Hippocampal formation (tissue), 2 donors: ENCODE data around the gene LIMCH1.
"Not testable (repeated sequence)": the region's sequence is repeated elsewhere in the genome, so short reads cannot be mapped to it uniquely, and the experiment has no call there.

ENCODE experiments used
- DNase-seq, 2 donors: peaks; one replicate each; lab custom pipeline; 2025; lab: John Stamatoyannopoulos, UW

The LIMCH1 gene, protein sequence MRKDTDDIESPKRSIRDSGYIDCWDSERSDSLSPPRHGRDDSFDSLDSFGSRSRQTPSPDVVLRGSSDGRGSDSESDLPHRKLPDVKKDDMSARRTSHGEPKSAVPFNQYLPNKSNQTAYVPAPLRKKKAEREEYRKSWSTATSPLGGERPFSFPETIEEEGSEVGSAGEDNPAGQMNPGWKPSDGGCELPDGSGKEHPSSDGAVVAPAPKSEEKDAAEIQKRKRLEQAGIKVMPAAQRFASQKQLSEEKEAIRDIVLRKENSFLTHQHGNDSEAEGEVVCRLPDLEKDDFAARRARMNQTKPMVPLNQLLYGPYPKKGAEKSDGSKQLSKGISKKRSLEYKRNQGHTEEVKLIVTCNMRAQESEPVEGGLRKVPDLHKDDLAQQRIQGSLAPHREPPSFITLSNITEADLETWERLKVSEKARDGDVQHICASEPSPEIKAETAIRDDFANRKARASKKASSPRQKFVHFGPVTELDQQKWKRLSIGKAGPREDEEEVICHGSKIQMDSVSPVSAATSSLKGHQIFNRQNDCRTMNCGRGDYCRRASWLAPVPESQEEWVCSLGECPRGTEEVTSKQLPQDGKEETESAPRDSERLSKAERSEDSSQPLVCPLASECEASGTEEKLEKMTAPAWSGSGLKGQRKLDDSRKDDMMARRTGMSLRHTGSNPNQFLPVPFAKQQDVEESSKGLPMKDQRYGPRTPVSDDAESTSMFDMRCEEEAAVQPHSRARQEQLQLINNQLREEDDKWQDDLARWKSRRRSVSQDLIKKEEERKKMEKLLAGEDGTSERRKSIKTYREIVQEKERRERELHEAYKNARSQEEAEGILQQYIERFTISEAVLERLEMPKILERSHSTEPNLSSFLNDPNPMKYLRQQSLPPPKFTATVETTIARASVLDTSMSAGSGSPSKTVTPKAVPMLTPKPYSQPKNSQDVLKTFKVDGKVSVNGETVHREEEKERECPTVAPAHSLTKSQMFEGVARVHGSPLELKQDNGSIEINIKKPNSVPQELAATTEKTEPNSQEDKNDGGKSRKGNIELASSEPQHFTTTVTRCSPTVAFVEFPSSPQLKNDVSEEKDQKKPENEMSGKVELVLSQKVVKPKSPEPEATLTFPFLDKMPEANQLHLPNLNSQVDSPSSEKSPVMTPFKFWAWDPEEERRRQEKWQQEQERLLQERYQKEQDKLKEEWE (N-terminal part only)

DNA sequence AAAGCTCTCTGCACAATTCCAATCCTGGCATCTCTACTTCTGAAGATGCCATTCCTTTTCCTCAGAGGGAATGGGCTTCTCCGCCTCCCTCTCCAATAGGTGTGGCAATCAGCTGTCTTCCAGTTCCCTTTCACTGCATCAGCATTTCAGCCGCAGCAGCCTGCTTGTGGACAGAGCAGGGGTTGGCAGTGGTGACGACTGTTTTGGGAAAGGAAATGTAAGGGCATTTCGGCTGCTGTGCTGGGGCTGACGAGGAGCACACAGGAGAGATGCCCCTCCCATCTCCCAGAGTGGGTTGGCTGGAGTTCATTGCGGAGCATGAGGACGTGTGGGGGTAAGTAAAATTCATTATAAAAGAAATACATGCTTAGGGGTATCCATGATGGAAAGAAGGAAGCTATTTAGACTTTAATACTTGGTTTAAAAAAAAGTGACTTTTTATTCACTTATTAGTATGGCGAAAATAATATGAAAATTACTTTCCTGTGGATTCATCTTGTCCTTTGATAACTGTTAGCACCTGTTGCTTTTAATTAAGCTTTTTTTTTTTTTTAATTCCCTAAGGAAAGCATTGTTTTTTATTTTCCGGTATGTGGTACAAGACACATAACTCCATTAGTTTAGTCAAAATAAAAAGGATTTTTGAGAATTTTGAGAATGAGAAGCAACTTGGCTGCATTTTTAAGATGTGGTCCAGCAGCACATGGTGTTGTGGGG lies at the start of gene LIMCH1:
Gene LIMCH1, plus strand, starts transcription at position 141 of the 717 bp plus-strand sequence. CDS start 67,839 bp downstream, outside the sequence.
- DNase-seq = no peak

DNA sequence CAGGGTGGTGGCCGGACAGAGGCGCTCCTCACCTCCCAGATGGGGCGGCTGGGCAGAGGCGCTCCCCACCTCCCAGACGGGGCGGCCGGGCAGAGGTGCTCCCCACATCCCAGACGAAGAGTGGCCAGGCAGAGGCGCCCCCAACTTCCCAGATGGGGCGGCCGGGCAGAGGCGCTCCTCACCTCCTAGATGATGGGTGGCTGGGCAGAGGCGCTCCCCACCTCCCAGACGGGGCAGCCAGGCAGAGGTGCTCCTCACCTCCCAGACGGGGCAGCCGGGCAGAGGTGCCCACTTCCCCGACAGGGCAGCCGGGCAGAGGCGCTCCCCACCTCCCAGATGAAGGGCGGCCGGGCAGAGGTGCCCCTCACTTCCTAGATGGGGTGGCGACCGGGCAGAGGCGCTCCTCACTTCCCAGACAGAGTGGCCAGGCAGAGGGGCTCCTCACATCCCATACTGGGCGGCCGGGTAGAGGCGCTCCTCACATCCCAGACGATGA lies 46.8 kb upstream of the LIMCH1 start:
- DNase-seq = not testable (repeated sequence)

DNA sequence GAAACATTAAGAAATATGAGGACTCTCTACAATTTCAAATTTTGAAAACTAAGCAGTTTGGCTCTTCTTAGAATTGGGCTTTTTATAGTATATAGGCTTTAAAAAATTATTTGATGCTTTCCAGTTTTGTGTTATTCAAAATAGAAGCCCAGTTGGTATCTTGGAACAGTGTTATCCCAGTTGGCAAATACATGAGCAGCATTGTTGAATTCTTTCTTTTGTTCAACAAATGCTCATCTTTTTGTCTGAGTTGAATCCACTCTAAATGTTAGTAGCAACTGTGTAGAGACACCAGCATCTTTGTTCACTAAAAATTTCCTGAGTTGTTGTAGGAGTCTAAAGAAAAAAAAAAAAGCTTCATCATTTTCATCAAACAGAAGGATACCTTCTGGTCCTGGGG lies 41.0 kb upstream of the LIMCH1 start:
- DNase-seq = no peak

DNA sequence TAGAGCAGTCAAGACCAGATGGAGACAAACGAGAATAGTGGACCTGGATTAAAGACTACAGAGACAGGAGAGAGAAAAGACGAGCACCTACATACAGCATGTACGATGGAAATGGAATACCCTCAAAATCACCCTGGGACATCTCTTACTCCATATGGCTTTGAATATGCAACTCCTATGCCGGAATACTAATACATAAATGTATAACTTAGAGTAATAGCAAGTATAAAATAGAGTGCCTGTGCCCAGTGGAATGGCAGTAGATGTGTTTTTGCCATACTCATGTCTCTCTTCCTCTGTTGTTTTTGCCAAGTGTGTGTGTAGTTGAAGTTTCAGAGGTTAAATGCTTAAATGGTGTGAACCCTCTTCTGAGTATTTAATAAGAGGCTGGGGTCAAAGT lies 39.8 kb upstream of the LIMCH1 start:
- no peak for DNase-seq

DNA sequence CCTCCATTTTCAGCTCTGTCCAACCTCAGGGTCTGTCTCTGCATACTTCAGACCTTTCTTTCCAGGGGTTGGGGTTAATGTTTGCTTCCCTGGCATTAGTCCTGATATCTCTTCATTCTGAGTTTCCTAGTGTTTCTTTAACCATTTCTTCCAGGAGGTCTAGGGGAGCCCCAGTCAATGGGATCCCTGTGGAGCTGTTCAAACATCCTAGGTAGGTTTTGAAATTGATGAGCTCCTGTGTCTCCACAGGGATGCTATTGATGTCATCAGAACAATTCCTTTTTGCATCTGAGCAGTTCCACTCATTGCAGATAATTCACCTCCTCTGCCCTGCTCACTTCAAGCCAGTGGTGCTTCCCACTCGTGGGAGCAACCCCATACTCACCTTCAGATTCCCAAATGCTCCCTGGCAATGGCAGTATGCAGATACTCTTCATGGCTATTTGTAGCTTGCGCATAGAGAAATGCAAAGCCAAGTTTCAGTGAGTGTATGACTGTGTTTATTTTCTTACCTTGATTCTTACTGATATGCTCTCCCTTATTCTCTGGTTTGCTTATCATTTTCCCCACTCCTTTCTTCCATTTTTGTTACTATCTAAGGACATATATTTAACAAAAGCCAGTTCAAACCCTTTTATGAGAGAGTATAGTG lies 33.7 kb upstream of the LIMCH1 start:
- no peak for DNase-seq

DNA sequence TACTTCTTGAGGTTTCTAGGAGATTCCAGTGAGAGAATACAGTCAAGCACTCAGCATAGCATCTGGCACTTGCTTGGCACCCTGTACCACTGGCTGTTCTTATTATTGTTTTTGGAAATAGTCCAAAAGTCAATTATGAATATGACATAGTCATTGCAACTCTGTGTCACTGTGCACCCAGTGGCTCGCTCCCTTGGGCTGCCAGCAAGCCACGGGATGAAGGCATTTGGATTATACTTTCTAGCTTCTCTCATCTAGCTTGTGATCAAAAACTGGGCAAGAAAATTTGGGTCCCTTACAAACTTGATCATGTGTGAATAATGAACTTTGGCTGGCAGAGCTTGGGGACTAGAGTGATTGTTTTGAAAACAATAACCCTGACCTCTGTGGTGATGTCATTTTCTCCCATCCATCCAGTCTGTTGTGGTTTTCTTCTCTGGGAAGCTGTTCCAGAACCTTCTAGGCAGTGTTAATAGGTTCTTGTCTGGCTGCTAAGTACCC lies 32.7 kb upstream of the LIMCH1 start:
- peak; percentile 11 to 63 for DNase-seq

DNA sequence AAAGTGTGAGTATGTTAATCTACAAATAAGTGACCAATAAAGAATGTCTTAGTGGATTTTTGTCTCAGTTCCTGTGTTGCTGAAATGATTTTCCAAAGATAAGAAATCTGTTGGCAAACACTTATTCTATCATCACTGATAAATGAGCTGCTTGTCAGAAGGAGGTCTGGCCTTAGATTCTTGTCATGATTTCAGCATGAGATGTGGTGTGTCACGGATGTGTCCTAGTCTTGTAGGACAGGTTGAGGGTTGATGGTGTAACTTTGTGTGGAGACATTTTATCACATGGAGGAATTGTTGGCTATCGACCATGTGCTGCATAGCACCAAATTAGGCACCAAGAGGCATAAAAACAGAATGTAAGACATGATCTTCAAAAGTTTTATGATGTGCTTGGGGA lies 31.8 kb upstream of the LIMCH1 start:
- DNase-seq = no peak

DNA sequence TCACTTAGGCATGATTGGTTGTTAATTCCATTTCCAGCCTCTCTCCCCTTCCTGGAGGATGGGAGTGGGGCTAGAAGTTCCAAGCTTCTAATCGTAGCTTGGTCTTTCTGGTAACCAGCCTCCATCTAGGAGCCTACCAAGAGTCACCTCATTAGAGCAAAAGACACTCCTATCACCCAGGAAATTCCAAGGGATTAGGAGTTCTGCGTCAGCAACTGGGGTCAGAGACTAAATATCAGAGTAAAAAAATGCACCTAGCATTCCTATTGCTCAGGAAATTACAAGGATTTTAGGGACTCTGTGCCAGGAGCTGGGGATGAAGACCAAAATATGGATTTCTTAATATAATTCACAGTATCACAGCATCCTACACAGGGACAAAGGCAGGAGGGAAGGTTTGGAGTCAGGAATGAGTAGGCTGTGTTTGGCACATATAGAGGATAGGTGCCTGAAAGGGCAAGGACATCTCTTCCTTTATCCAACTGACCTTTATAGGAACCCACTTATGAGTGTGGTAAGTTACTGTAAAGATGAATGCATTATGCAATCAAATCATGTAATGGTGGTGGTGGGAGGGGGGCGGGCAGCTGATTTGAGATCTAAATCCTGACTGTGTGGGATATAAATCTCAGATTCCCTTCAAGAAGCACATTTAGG lies 30.5 kb upstream of the LIMCH1 start:
- no peak for DNase-seq

DNA sequence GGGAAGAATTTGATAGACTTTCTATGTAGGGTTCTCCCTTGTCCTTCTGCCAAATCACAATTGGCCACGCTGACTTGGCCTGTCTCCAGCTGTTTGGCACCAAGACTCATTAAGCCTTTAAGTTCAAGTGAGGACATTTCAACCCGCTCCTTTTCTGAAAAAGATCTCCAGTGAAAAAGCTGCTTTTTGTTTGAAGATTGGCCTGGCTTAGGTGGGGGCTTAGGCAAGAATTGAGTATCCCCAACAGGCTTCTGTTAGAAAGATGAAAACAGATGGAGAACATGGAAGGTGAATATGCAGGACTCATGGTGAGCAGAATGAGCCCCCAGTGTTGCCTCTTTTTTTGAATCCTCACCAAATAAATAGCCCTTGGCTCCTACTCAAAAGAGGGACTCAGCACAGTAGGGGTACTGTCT lies 28.5 kb upstream of the LIMCH1 start:
- DNase-seq = peak; percentile 35 to 44

DNA sequence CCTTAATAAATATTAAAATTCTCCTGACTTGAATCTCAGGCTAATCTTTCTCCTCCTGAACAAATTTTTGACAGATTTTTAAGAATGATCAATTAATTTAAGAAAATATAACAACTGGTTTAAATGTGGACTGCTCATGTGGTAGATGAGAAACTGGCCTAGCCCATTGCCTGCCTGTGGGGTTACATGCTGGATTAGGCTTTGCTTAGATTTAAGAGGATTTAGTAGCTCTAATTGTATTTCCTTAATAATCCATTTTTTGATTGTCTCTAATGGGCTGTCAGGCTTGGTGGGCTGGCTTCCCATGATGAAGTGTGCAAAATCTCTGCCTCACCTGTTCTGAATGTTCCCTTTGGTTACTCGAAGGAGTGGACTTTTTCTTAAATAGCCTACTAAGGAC lies 27.8 kb upstream of the LIMCH1 start:
- DNase-seq = no peak

DNA sequence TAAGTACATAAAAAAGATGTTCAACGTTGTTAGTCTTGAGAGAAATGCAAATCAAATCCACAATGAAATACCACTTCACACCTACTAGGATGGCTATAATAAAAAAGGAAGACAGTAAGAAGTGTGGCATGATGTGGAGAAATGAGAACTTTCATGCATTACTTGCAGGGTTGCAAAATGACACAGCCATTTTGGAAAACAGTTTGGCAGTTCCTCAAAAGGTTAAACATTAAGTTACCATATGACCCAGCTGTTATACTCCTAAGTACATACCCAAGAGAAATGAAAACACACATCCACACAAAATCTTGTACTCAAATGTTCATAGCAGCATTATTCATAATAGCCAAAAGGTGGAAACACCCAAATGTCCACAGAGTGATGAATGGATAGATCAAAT lies 25.8 kb upstream of the LIMCH1 start:
- no peak for DNase-seq

DNA sequence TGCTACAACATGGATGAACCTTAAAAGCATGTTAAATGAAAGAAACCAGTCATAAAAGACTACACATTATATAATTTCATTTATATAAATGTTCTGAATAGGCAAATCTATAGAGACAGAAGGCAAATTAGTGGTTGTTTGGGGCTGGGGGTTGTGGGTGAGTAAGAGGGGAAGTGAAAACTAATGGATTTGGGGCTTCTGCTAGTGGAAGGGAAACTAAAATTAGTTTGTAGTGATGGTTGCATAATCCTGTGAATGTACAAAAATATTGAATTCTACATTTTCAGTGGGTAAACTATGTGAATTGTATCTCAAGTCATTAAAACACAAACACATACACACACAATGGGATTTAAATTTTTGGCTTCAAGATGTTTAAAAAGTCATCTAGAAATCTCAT lies 25.4 kb upstream of the LIMCH1 start:
- no peak for DNase-seq

DNA sequence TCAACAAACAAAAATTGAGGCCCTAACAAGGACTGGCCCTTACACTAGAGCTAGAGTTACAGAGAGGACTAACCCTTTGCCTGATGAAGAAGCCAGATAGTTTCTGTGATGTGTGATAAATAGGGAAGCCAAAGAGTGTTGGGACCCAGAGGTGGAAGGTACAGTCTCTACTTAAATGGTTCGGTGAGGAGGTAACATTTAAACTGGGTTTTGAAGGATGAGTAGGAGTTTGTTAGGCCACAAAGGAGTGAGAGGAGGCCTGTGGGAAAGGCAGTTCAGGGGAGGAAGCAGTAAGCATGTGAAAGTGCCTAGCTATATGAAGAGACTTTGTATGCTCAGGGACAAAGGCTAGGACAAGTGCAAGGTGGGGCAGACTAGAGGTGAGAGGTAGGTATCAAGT lies 23.8 kb upstream of the LIMCH1 start:
- no peak for DNase-seq

DNA sequence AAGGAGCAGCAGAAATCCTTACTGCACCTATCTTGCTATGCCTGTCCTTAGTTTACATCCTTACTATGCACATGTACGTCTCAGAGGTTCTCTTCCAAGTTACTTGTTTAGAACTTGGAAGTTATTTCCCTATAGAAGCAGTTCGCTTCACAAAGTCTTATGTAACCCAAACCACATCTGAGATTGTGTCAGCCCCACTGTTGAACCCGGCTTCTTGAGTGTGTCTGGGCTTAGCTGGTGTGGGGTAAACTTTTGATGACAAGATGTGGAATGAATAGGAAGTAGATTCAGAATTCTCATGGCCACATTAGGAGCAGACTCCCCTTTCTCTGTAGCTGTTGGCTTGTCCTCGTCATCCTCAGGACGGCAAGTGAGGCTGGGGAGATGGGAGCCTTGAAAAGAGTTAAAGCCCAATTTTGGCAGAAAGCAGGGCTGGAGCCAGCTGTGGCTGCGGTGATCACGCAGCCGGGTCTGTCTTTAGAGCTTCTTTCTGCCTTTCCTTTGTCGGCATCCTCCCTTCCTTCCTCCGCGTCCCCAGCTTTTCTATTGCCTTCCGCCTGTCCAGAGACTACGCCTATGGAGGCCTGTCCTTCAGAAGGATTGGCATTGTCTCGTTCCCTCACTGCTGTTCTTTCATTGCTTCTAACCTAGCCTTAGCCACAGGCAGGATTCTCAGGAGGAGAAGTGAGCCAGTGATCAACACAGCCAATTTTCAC lies 23.0 kb upstream of the LIMCH1 start:
- no peak for DNase-seq

DNA sequence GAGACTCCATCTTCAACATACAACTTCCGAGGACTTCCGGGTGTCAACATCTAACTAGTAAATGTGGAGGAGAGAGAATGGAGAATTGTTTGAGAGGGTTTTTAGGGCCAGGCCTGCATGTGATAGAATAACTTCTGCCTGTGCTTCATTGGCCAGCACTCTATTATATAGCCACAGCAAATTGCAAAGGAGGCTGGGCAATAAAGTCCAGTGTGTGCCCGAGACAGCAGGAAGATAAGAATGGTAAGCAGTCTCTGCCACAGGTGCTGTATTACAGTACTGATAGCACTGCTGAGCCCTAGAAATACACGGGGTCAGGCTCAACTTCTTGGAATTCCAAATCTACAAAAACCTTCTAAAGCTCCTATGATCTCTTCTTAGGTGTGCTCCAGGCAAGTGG lies 20.8 kb upstream of the LIMCH1 start:
- DNase-seq = no peak

DNA sequence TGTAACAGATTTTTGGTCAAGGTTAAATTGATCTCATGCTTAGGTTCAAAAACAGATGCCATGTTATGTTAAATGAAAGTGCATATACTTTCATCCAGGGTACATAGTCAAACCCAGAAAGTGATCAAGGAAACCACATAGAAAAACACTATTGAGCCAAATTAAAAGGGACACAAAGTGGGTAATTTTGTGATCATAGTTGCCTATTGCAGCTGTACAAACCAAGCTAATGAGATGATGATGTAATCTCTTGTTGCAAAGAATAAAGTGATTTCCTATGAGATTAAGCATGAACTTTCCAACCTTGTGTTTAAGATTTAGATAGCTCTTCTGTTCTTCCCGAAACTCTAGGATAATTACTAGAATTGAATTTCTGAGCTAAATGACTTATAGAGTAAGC lies 20.2 kb upstream of the LIMCH1 start:
- no peak for DNase-seq

DNA sequence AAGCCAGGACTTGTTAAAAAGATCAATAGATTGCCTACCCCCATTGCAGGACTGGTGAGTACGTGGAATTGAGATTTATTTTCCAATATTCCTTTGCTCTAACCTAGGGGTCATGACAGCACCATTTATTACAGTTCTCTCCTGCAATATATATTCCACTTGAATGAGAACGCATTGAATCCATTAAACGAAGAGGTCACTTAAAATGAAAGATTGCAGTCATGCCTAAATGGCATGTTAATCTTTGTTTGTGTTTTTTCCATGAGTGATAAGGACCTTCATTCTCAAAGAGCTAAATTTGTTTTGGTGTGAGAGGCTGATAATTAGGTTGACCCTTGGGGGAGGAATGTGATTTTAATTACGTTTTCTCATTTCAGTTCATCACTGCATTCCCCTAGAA lies 13.5 kb upstream of the LIMCH1 start:
- DNase-seq = no peak

DNA sequence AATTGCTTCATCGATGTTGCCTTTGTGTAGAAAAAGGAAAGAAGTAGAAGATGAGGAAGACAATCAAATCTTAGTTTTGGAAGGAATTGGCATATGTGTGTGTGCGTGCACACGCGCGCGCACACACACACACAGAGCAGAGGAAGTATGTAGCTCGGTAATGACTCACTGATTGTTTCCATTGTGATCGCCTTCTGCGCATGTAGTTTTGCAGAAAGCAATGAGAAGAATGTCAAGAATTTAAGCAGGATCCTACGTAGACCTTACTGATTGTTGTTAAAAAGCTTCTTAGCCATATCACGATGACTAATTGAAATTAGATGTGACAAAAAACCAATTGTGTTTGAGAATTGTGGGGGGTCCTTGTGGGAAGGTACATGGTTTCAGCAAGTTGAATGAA lies 12.8 kb upstream of the LIMCH1 start:
- DNase-seq = no peak

DNA sequence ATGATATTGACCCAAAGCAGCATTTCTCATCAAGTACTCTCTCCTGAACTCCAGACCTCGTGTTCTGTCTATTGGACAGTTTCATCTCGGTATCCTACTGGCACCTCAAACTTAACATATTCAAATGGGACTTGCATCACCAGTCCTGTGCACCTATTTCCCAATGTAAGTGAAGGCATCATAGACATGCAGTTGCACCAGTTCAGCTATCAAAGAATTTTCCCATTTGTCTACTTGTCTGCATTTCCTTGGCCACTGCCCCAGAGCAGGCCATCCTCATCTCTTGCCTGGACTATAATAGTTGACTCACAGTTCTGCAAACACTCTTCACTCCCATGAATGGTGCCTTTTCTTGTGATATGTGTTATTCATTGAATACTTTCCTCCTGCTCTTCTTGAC lies 11.3 kb upstream of the LIMCH1 start:
- DNase-seq = no peak
